IMR-90 (cell line): ENCODE data around the gene IVNS1ABP. TPM values are rescaled to one million over a fixed set of nuclear protein-coding genes. Genes with fewer than 3 reads are reported as not detected.

Experiments used
- ATAC-seq: fragments of 200-7000 bp; cut with Tn5 transposase; 2 replicates; pipeline ENCODE4 v1.9.1; 2020; ENCODE audit warnings: low read depth, mild to moderate bottlenecking, moderate library complexity
- BruUV-seq: library from RNA; stranded (reverse); fragments of 400-500 nt; replicated peaks from 2 replicates; lab custom pipeline; 2021; lab: Mats Ljungman, UMichigan
- CTCF ChIA-PET: fragments of 300-600 bp; formaldehyde crosslinking; extraction: SDS; loops from one replicate; lab custom pipeline; 2021; ENCODE audit warnings: antibody characterized with exemption; lab: Yijun Ruan, JAX
- POLR2A ChIA-PET: fragments of 300-600 bp; sonication (Branson Sonifier 250); formaldehyde crosslinking; loops from one replicate; lab custom pipeline; 2022; ENCODE audit warnings: antibody characterized with exemption; ENCODE audit not compliant: unreplicated experiment; lab: Charles Lee
- DNase-seq: peaks from one replicate; pipeline ENCODE4 v3.0.0; 2013
- H2AFZ ChIP-seq: replicated peaks from 2 replicates; pipeline ENCODE3; 2013; ENCODE audit warnings: low read length, mild to moderate bottlenecking; ENCODE audit not compliant: poor library complexity
- H2AK5ac ChIP-seq: 2 replicates; pipeline ENCODE4 v1.6.1; 2013; ENCODE audit warnings: low read depth, low read length, inconsistent platforms
- H2AK9ac ChIP-seq: replicated peaks from 2 replicates; pipeline ENCODE3; 2013; ENCODE audit warnings: mild to moderate bottlenecking, low read depth, low read length, moderate library complexity; ENCODE audit not compliant: poor library complexity
- H2BK120ac ChIP-seq: 2 replicates; pipeline ENCODE4 v1.6.1; 2013; ENCODE audit warnings: low read depth, low read length, inconsistent platforms
- H2BK15ac ChIP-seq: 3 replicates; pipeline ENCODE4 v1.6.1; 2013; ENCODE audit warnings: low read depth, low read length, inconsistent platforms
- H2BK20ac ChIP-seq: 2 replicates; pipeline ENCODE4 v1.6.1; 2013; ENCODE audit warnings: low read depth, mild to moderate bottlenecking, inconsistent platforms, low read length, moderate library complexity
- H2BK5ac ChIP-seq: 2 replicates; pipeline ENCODE4 v1.6.1; 2013; ENCODE audit warnings: mild to moderate bottlenecking, low read depth, low read length, inconsistent platforms; ENCODE audit not compliant: poor library complexity, severe bottlenecking
- H3K14ac ChIP-seq: replicated peaks from 2 replicates; pipeline ENCODE4 v1.6.1; 2013; ENCODE audit warnings: low read depth, low read length, inconsistent platforms
- H3K18ac ChIP-seq: 2 replicates; pipeline ENCODE4 v1.6.1; 2013; ENCODE audit warnings: low read depth, low read length, control low read depth
- H3K23ac ChIP-seq: 2 replicates; pipeline ENCODE4 v1.6.1; 2013; ENCODE audit warnings: low read depth, low read length, inconsistent platforms
- H3K27ac ChIP-seq: 2 replicates; pipeline ENCODE4 v1.5.1; 2013; ENCODE audit warnings: mild to moderate bottlenecking, control low read depth, low read length; ENCODE audit not compliant: insufficient read depth
- H3K27me3 ChIP-seq: 2 replicates; pipeline ENCODE4 v1.6.1; 2013; ENCODE audit warnings: low read length; ENCODE audit not compliant: control insufficient read depth, insufficient read depth
- H3K36me3 ChIP-seq: 2 replicates; pipeline ENCODE4 v1.6.1; 2013; ENCODE audit warnings: low read length, mixed read lengths; ENCODE audit not compliant: control insufficient read depth, insufficient read depth
- H3K4ac ChIP-seq: 2 replicates; pipeline ENCODE4 v1.6.1; 2013; ENCODE audit warnings: low read depth, low read length, inconsistent platforms
- H3K4me1 ChIP-seq: 2 replicates; pipeline ENCODE4 v1.6.1; 2013; ENCODE audit warnings: low read length, mixed read lengths; ENCODE audit not compliant: control insufficient read depth, insufficient read depth
- H3K4me2 ChIP-seq: 2 replicates; pipeline ENCODE4 v1.6.1; 2013; ENCODE audit warnings: low read depth, mild to moderate bottlenecking, control low read depth, low read length, moderate library complexity
- H3K4me3 ChIP-seq: 2 replicates; pipeline ENCODE4 v1.5.1; 2013; ENCODE audit warnings: low read depth, mild to moderate bottlenecking, control low read depth, low read length, moderate library complexity; ENCODE audit not compliant: insufficient read depth
- H3K56ac ChIP-seq: 2 replicates; pipeline ENCODE4 v1.6.1; 2013; ENCODE audit warnings: low read length, inconsistent platforms; ENCODE audit not compliant: insufficient read depth; ENCODE audit errors: extremely low read depth
- H3K79me1 ChIP-seq, 2 experiments: 2 replicates each; pipeline ENCODE4 v1.6.1; 2013; ENCODE audit warnings: low read length in 2 of 2, inconsistent platforms in 1 of 2, low read depth in 1 of 2
- H3K9ac ChIP-seq: 2 replicates; pipeline ENCODE4 v1.6.1; 2013; ENCODE audit warnings: low read depth, low read length, control low read depth
- H3K9me1 ChIP-seq: 2 replicates; pipeline ENCODE4 v1.6.1; 2013; ENCODE audit warnings: low read length, inconsistent platforms; ENCODE audit not compliant: insufficient read depth
- H3K9me3 ChIP-seq: 2 replicates; pipeline ENCODE4 v1.6.1; 2013; ENCODE audit warnings: low read length; ENCODE audit not compliant: control insufficient read depth, insufficient read depth
- H4K20me1 ChIP-seq: 2 replicates; pipeline ENCODE4 v1.6.1; 2013; ENCODE audit warnings: low read length, inconsistent platforms; ENCODE audit not compliant: insufficient read depth
- H4K5ac ChIP-seq: 2 replicates; pipeline ENCODE4 v1.6.1; 2013; ENCODE audit warnings: mild to moderate bottlenecking, low read depth, low read length, control low read depth
- H4K8ac ChIP-seq, 2 experiments: 2 replicates each; pipeline ENCODE4 v1.6.1; 2013; ENCODE audit warnings: low read depth in 2 of 2, low read length in 2 of 2, control low read depth in 1 of 2, inconsistent platforms in 1 of 2
- H4K91ac ChIP-seq: 2 replicates; pipeline ENCODE4 v1.6.1; 2013; ENCODE audit warnings: low read depth, low read length, inconsistent platforms; ENCODE audit not compliant: insufficient read depth
- CEBPB ChIP-seq: IDR thresholded peaks from 2 replicates; pipeline ENCODE4 v1.6.1; 2012; ENCODE audit warnings: low read depth, low read length, improper control_type of control experiment
- CHD1 ChIP-seq: IDR thresholded peaks from 2 replicates; pipeline ENCODE4 v1.6.1; 2012; ENCODE audit warnings: low read depth, low read length, improper control_type of control experiment
- CTCF ChIP-seq: conservative IDR thresholded peaks from 2 replicates; pipeline ENCODE4 v1.5.1; 2012; ENCODE audit warnings: mild to moderate bottlenecking, low read depth, low read length, improper control_type of control experiment
- FOS ChIP-seq: fragments of 150-350 bp; IDR thresholded peaks from 2 replicates; pipeline ENCODE4 v1.6.1; 2016; ENCODE audit warnings: low read depth, low read length
- MAFK ChIP-seq: IDR thresholded peaks from 2 replicates; pipeline ENCODE4 v1.6.1; 2012; ENCODE audit warnings: low read depth, low read length, improper control_type of control experiment
- MAZ ChIP-seq: IDR thresholded peaks from 2 replicates; pipeline ENCODE4 v1.6.1; 2012; ENCODE audit warnings: low read depth, mild to moderate bottlenecking, low read length, improper control_type of control experiment, moderate library complexity, borderline replicate concordance
- MXI1 ChIP-seq: IDR thresholded peaks from 2 replicates; pipeline ENCODE4 v1.6.1; 2012; ENCODE audit warnings: low read depth, mild to moderate bottlenecking, low read length, moderate library complexity, borderline replicate concordance
- NFE2L2 ChIP-seq: fragments of 150-350 bp; IDR thresholded peaks from 2 replicates; pipeline ENCODE4 v1.6.1; 2016; ENCODE audit warnings: low read depth, mild to moderate bottlenecking, low read length
- POLR2A ChIP-seq: IDR thresholded peaks from 2 replicates; pipeline ENCODE4 v1.6.1; 2012; ENCODE audit warnings: mild to moderate bottlenecking, low read depth, low read length
- RCOR1 ChIP-seq: IDR thresholded peaks from 2 replicates; pipeline ENCODE4 v1.6.1; 2012; ENCODE audit warnings: mild to moderate bottlenecking, low read length, improper control_type of control experiment; ENCODE audit not compliant: insufficient replicate concordance
- RFX5 ChIP-seq: IDR thresholded peaks from 2 replicates; pipeline ENCODE4 v1.8.0; 2012; ENCODE audit warnings: low read depth, mild to moderate bottlenecking, low read length, moderate library complexity
- USF2 ChIP-seq: fragments of 150-350 bp; IDR thresholded peaks from 2 replicates; pipeline ENCODE4 v1.6.1; 2017; ENCODE audit warnings: mild to moderate bottlenecking, antibody characterized with exemption, low read length, low read depth
- WGBS, 2 experiments: methylation state at CpG; one replicate each; pipeline versions ENCODE4 v1.1.5 to v1.1.7; 2013; ENCODE audit warnings: missing lambda C conversion rate in 2 of 2; ENCODE audit not compliant: insufficient read length in 1 of 2; ENCODE audit errors: extremely low coverage in 2 of 2; 5-methylcytosine and 5-hydroxymethylcytosine counted together
- dilution Hi-C: fragments of 300-500 bp; cut with HindIII; formaldehyde crosslinking; loops from one replicate; pipeline ENCODE4 v1.14.3; 2018; ENCODE audit warnings: low sequenced_read_pairs; ENCODE audit not compliant: unreplicated experiment
- in situ Hi-C: fragments of 300-500 bp; cut with MboI; formaldehyde crosslinking; loops from 3 replicates; pipeline ENCODE4 v1.14.3; 2019; ENCODE audit warnings: low sequenced_read_pairs, inconsistent platforms, mixed read lengths
- intact Hi-C: fragments of 100-400 bp; cut with micrococcal nuclease; formaldehyde crosslinking; loops from 2 replicates; pipeline ENCODE4 v1.10.0; 2022
- polyA plus RNA-seq, 3 experiments: library from polyadenylated mRNA; depleted of rRNA; stranded (reverse); fragments of >200 nt; gene quantifications; 2 replicates each; pipeline ENCODE4 v1.2.3, GENCODE V29; 2012; ENCODE audit warnings: low replicate concordance in 1 of 3
- total RNA-seq: library from RNA; depleted of rRNA; stranded (reverse); fragments of >200 nt; gene quantifications from 2 replicates; pipeline ENCODE4 v1.2.3, GENCODE V29; 2012

The IVNS1ABP gene
- total and polyA plus RNA-seq, 2 of the 4 experiments (the other 2 are of a cell fraction) = 21.8 to 26.7 TPM

GRCh38 chr1:185258676-185259075, 58.4 kb downstream of the IVNS1ABP start:
- Histone ChIP-seq H2AFZ (no peak overlapping the region), H3K9ac (no peak overlapping the region), H2BK20ac (no peak overlapping the region), H3K14ac (no peak overlapping the region), H2BK15ac (no peak overlapping the region), H3K4me2 (no peak overlapping the region), H3K36me3 (no peaks in the 10 kb centered on the region), H3K79me1 (no peaks in the 10 kb centered on the region), H3K4me3 (no peak overlapping the region), H4K91ac (no peak overlapping the region), H3K4me1 (peaks cover 5% of the 10 kb centered on the region; the same call in 1 of the 2 replicates), H3K9me1 (no peaks in the 10 kb centered on the region), H4K20me1 (no peaks in the 10 kb centered on the region), H2BK5ac (no peak overlapping the region), H3K27ac (no peak overlapping the region), H4K5ac (no peak overlapping the region), H3K4ac (no peak overlapping the region), H3K18ac (no peak overlapping the region), H3K27me3 (no peaks in the 10 kb centered on the region), H2AK5ac (no peak overlapping the region), H2BK120ac (no peak overlapping the region), H2AK9ac (no peak overlapping the region), H4K8ac (no peak overlapping the region), H3K9me3 (no peaks in the 10 kb centered on the region), H3K56ac (no peak overlapping the region), H3K23ac (no peak overlapping the region)
- no TSS peak for BruUV-seq
- CTCF ChIA-PET = no interaction called here
- intact Hi-C loops (no loop called here), in situ Hi-C loops (no loop called here), dilution Hi-C loops (no loop called here)
- POLR2A ChIA-PET = no interaction called here
- TF ChIP-seq RCOR1 (no peak), POLR2A (no peak), NFE2L2 (no peak), USF2 (no peak), FOS (no peak), MAFK (no peak), CHD1 (no peak), CTCF (no peak), MAZ (no peak), CEBPB (no peak), RFX5 (no peak), MXI1 (no peak)
- no peak for DNase-seq
- WGBS, 2 experiments = no CpG with 5 or more reads among the region's 1 CpG
- ATAC-seq = no peak
